AG09309 (cell line): ENCODE results near the gene TMEM138.

Experiments used
- DNase-seq: peaks from one replicate; pipeline ENCODE4 v3.0.0-alpha.2; 2010; ENCODE audit warnings: low read depth
- H3K4me3 ChIP-seq: 2 replicates; pipeline ENCODE4 v1.5.1; 2011; ENCODE audit warnings: mild to moderate bottlenecking, low read depth, low read length, moderate library complexity; ENCODE audit not compliant: control insufficient read depth
- CTCF ChIP-seq: IDR thresholded peaks from 2 replicates; pipeline ENCODE4 v1.5.1; 2011; ENCODE audit warnings: mild to moderate bottlenecking, low read depth, low read length, inconsistent platforms; ENCODE audit not compliant: insufficient read depth, control insufficient read depth; ENCODE audit errors: missing control alignments

The TMEM138 gene

GRCh38 chr11:61361741-61362541, at the start of gene TMEM138, which contains the start of gene CYB561A3:
TMEM138 (plus strand) TSS chr11:61362374; CDS start chr11:61364391, 2,017 bp downstream.
CYB561A3 (minus strand) TSS chr11:61361882; CDS start chr11:61356713, 5,169 bp downstream.
- TF ChIP-seq CTCF = no peak
- peak within 1 kb of the TSS; percentile 80 for H3K4me3 ChIP-seq
- peak; percentile 79 for DNase-seq

- no peak for TF ChIP-seq CTCF
- no peak overlapping the region for H3K4me3 ChIP-seq
Measured at GRCh38 chr11:61315260-61315659, 46.9 kb upstream of the TMEM138 start.

GRCh38 chr11:61325649-61326414, 36.3 kb upstream of the TMEM138 start:
- no peak for DNase-seq
- no peak for TF ChIP-seq CTCF
- no peak overlapping the region for H3K4me3 ChIP-seq

More at GRCh38 chr11:61315260-61315659, 46.9 kb upstream of the TMEM138 start:
- no peak for DNase-seq

DNA sequence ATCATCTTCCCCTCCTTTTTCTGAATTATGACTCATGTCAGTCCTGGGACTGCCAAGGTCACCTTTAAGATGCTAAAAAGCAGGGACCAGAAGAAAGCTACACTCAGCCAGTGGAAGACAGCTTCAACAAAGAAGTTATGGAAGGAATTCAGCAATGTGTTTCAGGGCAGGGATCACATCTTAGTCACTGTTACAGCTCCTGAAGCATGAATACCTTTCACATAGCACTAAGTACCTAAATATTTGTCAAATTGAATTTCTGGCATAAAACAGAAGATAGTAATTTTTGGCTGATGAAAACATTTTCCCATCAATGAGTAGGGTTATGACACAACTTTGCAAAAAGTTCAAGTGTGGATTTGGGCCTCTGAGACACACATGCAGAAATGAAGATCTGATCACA, 34.5 kb upstream of the TMEM138 start:
- TF ChIP-seq CTCF = no peak
- H3K4me3 ChIP-seq = no peak overlapping the region
- DNase-seq = no peak

- TF ChIP-seq CTCF = no peak
- no peak for DNase-seq
- H3K4me3 ChIP-seq = no peak overlapping the region
Measured at GRCh38 chr11:61328351-61328750, 33.8 kb upstream of the TMEM138 start.

DNA sequence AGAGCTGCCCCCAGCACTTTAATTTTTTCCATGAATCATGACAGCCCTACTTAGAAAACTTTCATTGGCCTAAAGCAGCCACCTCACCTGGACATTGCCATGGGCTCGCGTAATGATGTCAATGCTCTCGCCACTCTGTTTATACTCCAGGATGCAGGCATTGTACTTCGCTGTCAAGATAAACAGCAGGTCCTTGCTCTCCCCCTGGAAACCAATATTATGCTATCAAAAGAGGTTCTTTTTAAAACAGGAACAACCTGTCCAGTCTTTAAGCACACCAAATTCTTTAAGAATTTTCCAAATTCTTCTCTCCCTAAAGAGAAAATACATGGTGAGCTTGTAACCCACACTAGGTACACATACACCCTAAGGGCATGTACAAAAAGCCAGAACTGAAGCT, 32.3 kb upstream of the TMEM138 start:
- no peak for DNase-seq
- no peak overlapping the region for H3K4me3 ChIP-seq
- no peak for TF ChIP-seq CTCF
